GM12865 (cell line): Measurements from ENCODE around the gene UVSSA.
A peak's percentile ranks its signal among the peaks of the same experiment; 100 is the strongest.
"Not testable (repeated sequence)": the region's sequence is repeated elsewhere in the genome, so short reads cannot be mapped to it uniquely, and the experiment has no call there.

Experiments
- DNase-seq: peaks from one replicate; pipeline ENCODE4 v3.0.0; 2010; ENCODE audit warnings: low read depth
- H3K4me3 ChIP-seq: 2 replicates; pipeline ENCODE4 v1.5.1; 2011; ENCODE audit warnings: mild to moderate bottlenecking, low read depth, low read length, control low read depth
- TF ChIP-seq, protein P1 (sequence below): IDR thresholded peaks from 2 replicates; pipeline ENCODE4 v1.5.1; 2011; ENCODE audit warnings: low read length, control low read depth, low read depth, inconsistent platforms; ENCODE audit not compliant: insufficient read depth; ENCODE audit errors: missing control alignments

The UVSSA gene

DNA sequence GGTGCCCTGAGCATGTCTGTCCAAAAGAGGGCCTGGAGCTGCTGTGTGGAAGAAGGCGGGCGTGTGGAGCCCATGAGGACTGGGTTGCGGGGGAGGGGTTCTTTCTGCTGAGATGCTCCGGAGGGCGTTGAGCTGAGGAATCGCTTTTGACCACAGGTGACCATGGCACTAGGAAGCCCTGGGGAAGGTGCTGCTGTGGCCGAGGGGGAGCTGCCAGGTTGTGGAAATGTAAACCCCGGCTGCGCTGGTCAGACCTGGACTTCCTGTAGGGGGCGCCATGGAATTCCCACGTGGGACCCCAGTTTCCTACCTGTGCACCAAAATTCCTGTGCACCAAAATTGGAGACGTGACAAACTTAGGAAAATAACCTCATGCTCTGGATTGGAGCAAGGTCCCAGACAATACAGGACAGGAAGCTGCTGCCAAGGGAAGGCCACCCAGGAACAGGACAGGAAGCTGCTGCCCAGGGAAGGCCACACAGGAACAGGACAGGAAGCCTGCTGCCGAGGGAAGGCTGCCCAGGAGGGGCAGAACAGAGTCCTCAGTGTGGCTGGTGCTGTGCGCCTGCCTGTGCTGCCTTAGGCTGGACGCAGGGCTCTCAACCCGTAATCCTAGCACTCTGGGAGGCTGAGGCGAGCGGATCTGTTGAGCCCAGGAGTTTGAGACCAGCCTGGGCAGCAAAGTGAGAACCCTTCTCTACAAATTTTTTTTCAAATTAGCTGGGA, 28.4 kb upstream of the UVSSA start:
- no peak for DNase-seq
- TF ChIP-seq, protein P1, sequence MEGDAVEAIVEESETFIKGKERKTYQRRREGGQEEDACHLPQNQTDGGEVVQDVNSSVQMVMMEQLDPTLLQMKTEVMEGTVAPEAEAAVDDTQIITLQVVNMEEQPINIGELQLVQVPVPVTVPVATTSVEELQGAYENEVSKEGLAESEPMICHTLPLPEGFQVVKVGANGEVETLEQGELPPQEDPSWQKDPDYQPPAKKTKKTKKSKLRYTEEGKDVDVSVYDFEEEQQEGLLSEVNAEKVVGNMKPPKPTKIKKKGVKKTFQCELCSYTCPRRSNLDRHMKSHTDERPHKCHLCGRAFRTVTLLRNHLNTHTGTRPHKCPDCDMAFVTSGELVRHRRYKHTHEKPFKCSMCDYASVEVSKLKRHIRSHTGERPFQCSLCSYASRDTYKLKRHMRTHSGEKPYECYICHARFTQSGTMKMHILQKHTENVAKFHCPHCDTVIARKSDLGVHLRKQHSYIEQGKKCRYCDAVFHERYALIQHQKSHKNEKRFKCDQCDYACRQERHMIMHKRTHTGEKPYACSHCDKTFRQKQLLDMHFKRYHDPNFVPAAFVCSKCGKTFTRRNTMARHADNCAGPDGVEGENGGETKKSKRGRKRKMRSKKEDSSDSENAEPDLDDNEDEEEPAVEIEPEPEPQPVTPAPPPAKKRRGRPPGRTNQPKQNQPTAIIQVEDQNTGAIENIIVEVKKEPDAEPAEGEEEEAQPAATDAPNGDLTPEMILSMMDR = peak; percentile 20
- no peak overlapping the region for H3K4me3 ChIP-seq

- no peak for DNase-seq
- TF ChIP-seq, protein P1 = no peak
- no peak overlapping the region for H3K4me3 ChIP-seq
Measured at GRCh38 chr4:1321486-1321885, 25.5 kb upstream of the UVSSA start.

GRCh38 chr4:1321946-1322650, 24.9 kb upstream of the UVSSA start:
- H3K4me3 ChIP-seq = no peak overlapping the region
- TF ChIP-seq, protein P1 = no peak
- no peak for DNase-seq

GRCh38 chr4:1323280-1323634, 23.8 kb upstream of the UVSSA start:
- DNase-seq = no peak
- H3K4me3 ChIP-seq = no peak overlapping the region
- TF ChIP-seq, protein P1 = no peak

GRCh38 chr4:1323635-1324442, 23.2 kb upstream of the UVSSA start:
- no peak overlapping the region for H3K4me3 ChIP-seq
- TF ChIP-seq, protein P1 = no peak
- DNase-seq = no peak

DNA sequence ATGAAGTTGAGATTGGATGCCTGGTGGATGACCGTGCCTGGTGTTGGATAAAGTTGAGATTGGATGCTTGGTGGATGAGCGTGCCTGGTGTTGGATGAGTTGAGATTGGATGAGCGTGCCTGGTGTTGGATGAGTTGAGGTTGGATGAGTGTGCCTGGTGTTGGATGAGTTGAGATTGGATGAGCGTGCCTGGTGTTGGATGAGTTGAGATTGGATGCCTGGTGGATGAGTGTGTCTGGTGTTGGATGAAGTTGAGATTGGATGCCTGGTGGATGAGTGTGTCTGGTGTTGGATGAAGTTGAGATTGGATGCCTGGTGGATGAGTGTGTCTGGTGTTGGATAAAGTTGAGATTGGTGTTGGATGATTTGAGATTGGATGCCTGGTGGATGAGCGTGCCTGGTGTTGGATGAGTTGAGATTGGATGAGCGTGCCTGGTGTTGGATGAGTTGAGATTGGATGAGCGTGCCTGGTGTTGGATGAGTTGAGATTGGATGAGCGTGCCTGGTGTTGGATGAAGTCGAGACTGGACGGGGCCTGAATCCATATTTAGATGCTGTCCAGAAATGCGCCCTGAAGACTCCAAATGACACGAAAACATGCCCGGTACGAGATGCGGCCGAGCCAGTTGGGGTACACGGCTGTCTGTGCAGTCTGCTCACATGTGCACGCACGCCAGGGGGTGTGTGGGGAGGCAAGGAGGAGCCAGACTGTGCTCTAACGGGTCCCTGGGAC, 22.4 kb upstream of the UVSSA start:
- not testable (repeated sequence) for DNase-seq, H3K4me3 ChIP-seq

- TF ChIP-seq, protein P1 = no peak
- no peak for DNase-seq
- H3K4me3 ChIP-seq = no peak overlapping the region
Measured at GRCh38 chr4:1325176-1325480, 21.9 kb upstream of the UVSSA start.
